HepG2 (cell line): ENCODE results near the gene ADCY9. TPM values are rescaled to one million over a fixed set of nuclear protein-coding genes. Genes with fewer than 3 reads are reported as not detected.

Experiments
- ATAC-seq: fragments of 200-7000 bp; cut with Tn5 transposase; 3 replicates; pipeline ENCODE4 v1.9.1; 2020; ENCODE audit warnings: mild to moderate bottlenecking, moderate library complexity
- BruUV-seq: library from RNA; stranded (reverse); fragments of 400-500 nt; replicated peaks from 2 replicates; lab custom pipeline; 2021; lab: Mats Ljungman, UMichigan
- CTCF ChIA-PET: fragments of 300-600 bp; formaldehyde crosslinking; extraction: SDS; loops from one replicate; lab custom pipeline; 2021; ENCODE audit warnings: low total read pairs, inconsistent platforms, low intra/inter-chr PET ratio; lab: Yijun Ruan, JAX
- POLR2A ChIA-PET: fragments of 350-600 bp; sonication (Branson Sonifier 250); formaldehyde crosslinking; loops from one replicate; lab custom pipeline; 2020; ENCODE audit warnings: antibody characterized with exemption, inconsistent platforms; lab: Yijun Ruan, JAX
- DNase-seq: peaks from one replicate; pipeline ENCODE4 v3.0.0-alpha.2; 2015; ENCODE audit warnings: low spot score
- FAIRE-seq: peaks from 3 replicates; lab custom pipeline; 2011; peaks lifted over from hg19 to GRCh38; lab: Jason Lieb, UNC
- H2AFZ ChIP-seq: one replicate; pipeline ENCODE4 v1.6.1; 2011; ENCODE audit warnings: low read length, inconsistent platforms
- H3K27ac ChIP-seq: fragments of 300-600 bp; 3 replicates; pipeline ENCODE4 v1.8.0; 2011; ENCODE audit warnings: mixed run types, mild to moderate bottlenecking, mixed read lengths, low read length, inconsistent platforms; ENCODE audit not compliant: insufficient read depth; ENCODE audit errors: extremely low read length
- H3K27me3 ChIP-seq, 2 experiments: fragments of 200-600 bp in 1 of 2; 2 replicates in 1 of 2; 3 replicates in 1 of 2; pipeline versions ENCODE4 v1.6.0 to v1.8.0; 2011; ENCODE audit warnings: low read length in 2 of 2, mild to moderate bottlenecking in 2 of 2, moderate library complexity in 2 of 2, inconsistent platforms in 1 of 2; ENCODE audit not compliant: insufficient read depth in 2 of 2, control insufficient read depth in 1 of 2
- H3K36me3 ChIP-seq, 2 experiments: fragments of 200-600 bp in 1 of 2; replicated peaks in 1 of 2; 2 replicates in 1 of 2; 3 replicates in 1 of 2; pipeline versions ENCODE4 v1.5.1 to v1.8.0; 2011; ENCODE audit warnings: low read length in 2 of 2, inconsistent platforms in 1 of 2; ENCODE audit not compliant: insufficient read depth in 2 of 2, control insufficient read depth in 1 of 2
- H3K4me1 ChIP-seq: 2 replicates; pipeline ENCODE4 v1.5.1; 2012; ENCODE audit warnings: low read length, inconsistent platforms; ENCODE audit not compliant: insufficient read depth
- H3K4me2 ChIP-seq: 2 replicates; pipeline ENCODE4 v1.6.0; 2011; ENCODE audit warnings: low read depth, low read length, inconsistent platforms
- H3K4me3 ChIP-seq, 3 experiments: fragments of 200-600 bp in 1 of 3; sonication (generic), shearing (Covaris generic) in 1 of 3; replicated peaks in 1 of 3; 2 replicates each; pipeline ENCODE4 v1.5.1; 2011 to 2016; ENCODE audit warnings: low read length in 3 of 3, inconsistent platforms in 2 of 3, low read depth in 2 of 3, mild to moderate bottlenecking in 2 of 3, control low read depth in 1 of 3, mixed read lengths in 1 of 3; ENCODE audit not compliant: insufficient read depth in 1 of 3
- H3K79me2 ChIP-seq: one replicate; pipeline ENCODE4 v1.6.1; 2011; ENCODE audit warnings: low read length, inconsistent platforms; ENCODE audit not compliant: insufficient read depth
- H3K9ac ChIP-seq: 2 replicates; pipeline ENCODE4 v1.6.0; 2011; ENCODE audit warnings: mild to moderate bottlenecking, low read depth, low read length, inconsistent platforms; ENCODE audit not compliant: insufficient read depth
- H3K9me3 ChIP-seq: 2 replicates; pipeline ENCODE4 v1.5.1; 2012; ENCODE audit warnings: mild to moderate bottlenecking, low read length
- H4K20me1 ChIP-seq: 2 replicates; pipeline ENCODE4 v1.6.0; 2011; ENCODE audit warnings: inconsistent platforms, mild to moderate bottlenecking, low read length, moderate library complexity; ENCODE audit not compliant: insufficient read depth
- ASH2L ChIP-seq: fragments of 300-600, 200-600 bp; sonication (generic); IDR thresholded peaks from 2 replicates; pipeline ENCODE4 v1.7.0; 2017; ENCODE audit warnings: low read depth, mild to moderate bottlenecking, moderate library complexity, mixed read lengths, low read length; ENCODE audit not compliant: insufficient read length
- CREB1 ChIP-seq, 2 experiments: fragments of 450-650 bp in 1 of 2; IDR thresholded peaks; 2 replicates each; pipeline ENCODE4 v1.6.1; 2016 to 2017; ENCODE audit warnings: control low read depth in 1 of 2, mild to moderate bottlenecking in 1 of 2, missing compliant biosample characterization in 1 of 2, missing genetic modification characterization in 1 of 2
- DMAP1 ChIP-seq: IDR thresholded peaks from 2 replicates; pipeline ENCODE4 v1.6.1; 2016
- DNMT1 ChIP-seq: sonication (generic); formaldehyde crosslinking; IDR thresholded peaks from 2 replicates; pipeline ENCODE4 v1.5.1; 2020; ENCODE audit warnings: mild to moderate bottlenecking, missing genetic modification reagents
- ERF ChIP-seq: IDR thresholded peaks from 2 replicates; pipeline ENCODE4 v1.6.1; 2018; ENCODE audit warnings: missing biosample characterization, missing genetic modification reagents
- HMG20A ChIP-seq: IDR thresholded peaks from 2 replicates; pipeline ENCODE4 v1.6.1; 2016; ENCODE audit warnings: borderline replicate concordance
- HOXA3 ChIP-seq: sonication (generic); formaldehyde crosslinking; IDR thresholded peaks from 2 replicates; pipeline ENCODE4 v1.5.0; 2020; ENCODE audit warnings: missing genetic modification reagents
- IRF9 ChIP-seq: sonication (generic); formaldehyde crosslinking; IDR thresholded peaks from 2 replicates; pipeline ENCODE4 v1.8.0; 2022; ENCODE audit warnings: missing genetic modification reagents, mild to moderate bottlenecking, borderline replicate concordance
- MED1 ChIP-seq: sonication (generic); formaldehyde crosslinking; IDR thresholded peaks from 2 replicates; pipeline ENCODE4 v1.4.0; 2020; ENCODE audit warnings: missing genetic modification reagents
- MED13 ChIP-seq: sonication (generic); formaldehyde crosslinking; IDR thresholded peaks from 2 replicates; pipeline ENCODE4 v1.5.0; 2020; ENCODE audit warnings: missing genetic modification reagents
- NONO ChIP-seq, 2 experiments: fragments of 450-650 bp in 1 of 2; sonication (generic) in 1 of 2; formaldehyde crosslinking in 1 of 2; IDR thresholded peaks in 1 of 2; conservative IDR thresholded peaks in 1 of 2; 2 replicates each; pipeline versions ENCODE4 v1.6.1 to v1.8.0; 2017 to 2022; ENCODE audit warnings: mild to moderate bottlenecking in 1 of 2, missing genetic modification reagents in 1 of 2, moderate library complexity in 1 of 2
- PPARG ChIP-seq: conservative IDR thresholded peaks from 2 replicates; pipeline ENCODE4 v1.6.1; 2016; ENCODE audit warnings: missing biosample characterization, missing genetic modification reagents
- RAD21 ChIP-seq: fragments of 450-650 bp; formaldehyde crosslinking; IDR thresholded peaks from 2 replicates; pipeline ENCODE4 v1.5.0; 2020; ENCODE audit warnings: mild to moderate bottlenecking
- RFX3 ChIP-seq: IDR thresholded peaks from 2 replicates; pipeline ENCODE4 v1.6.1; 2016; ENCODE audit warnings: missing biosample characterization, missing genetic modification reagents
- SAP130 ChIP-seq: IDR thresholded peaks from 2 replicates; pipeline ENCODE4 v1.6.1; 2016; ENCODE audit warnings: low read depth
- SMAD3 ChIP-seq: sonication (generic); formaldehyde crosslinking; IDR thresholded peaks from 2 replicates; pipeline ENCODE4 v1.4.0; 2020; ENCODE audit warnings: missing genetic modification reagents
- XBP1 ChIP-seq: sonication (generic); formaldehyde crosslinking; IDR thresholded peaks from 2 replicates; pipeline ENCODE4 v1.5.0; 2020; ENCODE audit warnings: missing genetic modification reagents
- ZBTB43 ChIP-seq: sonication (generic); formaldehyde crosslinking; conservative IDR thresholded peaks from 2 replicates; pipeline ENCODE4 v1.4.0; 2020; ENCODE audit warnings: missing genetic modification reagents
- ZMYM4 ChIP-seq: sonication (generic); formaldehyde crosslinking; IDR thresholded peaks from 2 replicates; pipeline ENCODE4 v1.8.1; 2023; ENCODE audit warnings: mild to moderate bottlenecking, missing genetic modification reagents
- ZNF10 ChIP-seq: sonication (generic); formaldehyde crosslinking; IDR thresholded peaks from 2 replicates; pipeline ENCODE4 v1.4.0; 2020; ENCODE audit warnings: mild to moderate bottlenecking, low read depth, missing genetic modification reagents, borderline replicate concordance
- ZNF317 ChIP-seq: sonication (generic); formaldehyde crosslinking; IDR thresholded peaks from 2 replicates; pipeline ENCODE4 v1.5.0; 2020; ENCODE audit warnings: mild to moderate bottlenecking, missing genetic modification reagents
- ZNF33B ChIP-seq: sonication (generic); formaldehyde crosslinking; IDR thresholded peaks from 2 replicates; pipeline ENCODE4 v1.5.1; 2020; ENCODE audit warnings: mild to moderate bottlenecking, missing genetic modification reagents
- ZNF598 ChIP-seq: sonication (generic); formaldehyde crosslinking; IDR thresholded peaks from 2 replicates; pipeline ENCODE4 v1.5.1; 2020; ENCODE audit warnings: mild to moderate bottlenecking, missing genetic modification reagents, borderline replicate concordance
- ZNF7 ChIP-seq: IDR thresholded peaks from 2 replicates; pipeline ENCODE4 v1.6.1; 2016; ENCODE audit warnings: missing biosample characterization, missing genetic modification reagents
- ZNF83 ChIP-seq: sonication (generic); formaldehyde crosslinking; IDR thresholded peaks from 2 replicates; pipeline ENCODE4 v1.4.0; 2020; ENCODE audit warnings: missing genetic modification reagents, mild to moderate bottlenecking, borderline replicate concordance
- WGBS: methylation state at CpG from one replicate; pipeline ENCODE4 v1.1.6; 2017; ENCODE audit warnings: low lambda C conversion rate; 5-methylcytosine and 5-hydroxymethylcytosine counted together
- in situ Hi-C: cut with HindIII; loops from 2 replicates; pipeline ENCODE4 v1.10.0; 2017; ENCODE audit warnings: low pct_unique_long_range_greater_than_20kb; ENCODE audit not compliant: extremely low pct_ligation_motif_present
- intact Hi-C: fragments of 100-400 bp; cut with micrococcal nuclease; formaldehyde crosslinking; loops from one replicate; pipeline ENCODE4 v1.10.0; 2022; ENCODE audit not compliant: unreplicated experiment
- polyA plus RNA-seq, 8 experiments: library from polyadenylated mRNA; depleted of rRNA in 3 of 8; stranded (reverse) in 7 of 8; unstranded in 1 of 8; fragments of >200 nt; fragmentation: Illumina TruSeq in 4 of 8; extraction: Trizol in 4 of 8; gene quantifications; 2 replicates each; pipeline versions ENCODE4 v1.2.1 to v1.2.3, GENCODE V29; 2011 to 2016; ENCODE audit warnings: low read depth in 4 of 8, missing spikeins in 1 of 8, mixed read lengths in 1 of 8; ENCODE audit not compliant: insufficient read depth in 1 of 8
- total RNA-seq, 5 experiments: library from RNA; depleted of rRNA; stranded (reverse); fragments of >200 nt; fragmentation: Illumina TruSeq; extraction: Trizol; gene quantifications; 2 replicates each; pipeline ENCODE4 v1.2.3, GENCODE V29; 2016; ENCODE audit warnings: low read depth in 1 of 5

ADCY9 gene
- total and polyA plus RNA-seq, 2 of the 13 experiments (the other 11 are each of a cell fraction or from before 2014, with no cell fraction given), result 11.2 to 13.9 TPM

- peak overlapping the region; percentile 52 for H3K27ac ChIP-seq
- DNase-seq (peak; percentile 84), FAIRE-seq (peak; percentile 100), ATAC-seq (peak; percentile 86)
- peak overlapping the region; percentile 22; the same call in 1 of the 2 replicates for H3K9ac ChIP-seq
- ChIA-PET POLR2A (no interaction called here), CTCF (no interaction called here)
- H2AFZ ChIP-seq, result no peak overlapping the region
- H3K36me3 ChIP-seq, result no peaks in the 10 kb centered on the region; a peak in 3 of 5 replicates
- peak overlapping the region; percentile 53 for H3K4me2 ChIP-seq
- peak overlapping the region in 2 of 3 experiments; percentile 4 to 6; a peak in 1 of 6 replicates for H3K4me3 ChIP-seq
- H3K27me3 ChIP-seq, result no peaks in the 10 kb centered on the region
- no peaks in the 10 kb centered on the region for H3K9me3 ChIP-seq
- H3K4me1 ChIP-seq, result peaks cover 42% of the 10 kb centered on the region
- in situ Hi-C loops, result no loop called here
- no TSS peak for BruUV-seq
- no peaks in the 10 kb centered on the region for H4K20me1 ChIP-seq
- peaks cover 62% of the 10 kb centered on the region for H3K79me2 ChIP-seq
- WGBS, result 40% methylated on average over 14 of the region's 14 CpGs
- intact Hi-C loops, result no loop called here
- TF ChIP-seq ZNF598 (CRISPR knock-in tag) (no peak), ZNF83 (CRISPR knock-in tag) (no peak), ZNF7 (no peak), SAP130 (CRISPR knock-in tag) (peak; percentile 87), RAD21 (CRISPR knock-in tag) (peak; percentile 13; the same call in 1 of the 2 replicates), IRF9 (CRISPR knock-in tag) (0 out of 2 replicates have a peak, but pooled peaks have one; percentile 30), ZNF317 (peak; percentile 68), CREB1 (IDR thresholded peaks at IDR 0.05) (no peak), CREB1 (CRISPR knock-in tag; IDR thresholded peaks at IDR 0.05) (peak; percentile 47; the same call in 1 of the 2 replicates), DMAP1 (CRISPR knock-in tag) (no peak), RFX3 (CRISPR knock-in tag) (peak; percentile 29; the same call in 1 of the 2 replicates), ZMYM4 (peak; percentile 75), MED13 (CRISPR knock-in tag) (no peak), HMG20A (CRISPR knock-in tag) (peak; percentile 62; the same call in 1 of the 2 replicates), ERF (CRISPR knock-in tag) (0 out of 2 replicates have a peak, but pooled peaks have one; percentile 43), SMAD3 (CRISPR knock-in tag) (0 out of 2 replicates have a peak, but pooled peaks have one; percentile 56), XBP1 (CRISPR knock-in tag) (no peak), DNMT1 (CRISPR knock-in tag) (no peak), PPARG (CRISPR knock-in tag) (peak; percentile 75; the same call in 1 of the 2 replicates), HOXA3 (CRISPR knock-in tag) (peak; percentile 69), MED1 (CRISPR knock-in tag) (peak; percentile 70; the same call in 1 of the 2 replicates), NONO (IDR thresholded peaks at IDR 0.05) (no peak), NONO (CRISPR knock-in tag; conservative IDR thresholded peaks at IDR 0.05) (0 out of 2 replicates have a peak, but pooled peaks have one; percentile 40), ZNF10 (CRISPR knock-in tag) (no peak), ZBTB43 (CRISPR knock-in tag) (peak; percentile 85), ASH2L (peak; percentile 63), ZNF33B (CRISPR knock-in tag) (no peak)
Observed at GRCh38 chr16:4094127-4094773, 22.0 kb downstream of the ADCY9 start.
